ENCODE data around the gene MPRIP.

Gene MPRIP

DNA sequence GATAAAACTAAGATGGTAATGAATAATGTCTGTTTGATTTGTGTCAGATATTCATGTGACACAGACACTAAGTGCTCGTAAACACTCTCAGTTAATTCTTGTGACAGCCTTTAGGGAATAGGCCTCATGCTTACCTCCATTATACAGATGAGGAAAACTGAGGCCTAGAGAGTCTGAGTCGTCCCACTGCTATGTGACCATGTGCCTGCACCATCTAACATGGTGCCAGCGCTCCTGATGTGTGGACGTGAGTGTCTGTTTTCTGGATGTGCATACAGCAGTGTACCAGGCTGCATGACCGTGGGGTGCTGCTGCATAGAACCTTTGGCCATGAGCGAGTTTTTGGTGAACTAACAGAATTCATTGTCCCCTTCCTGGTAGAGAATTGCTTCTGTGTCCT, 61.8 kb downstream of the MPRIP start:
- no peak for TF ChIP-seq CTCF (conservative IDR thresholded peaks at IDR 0.05)
- no peak overlapping the region for H3K27ac ChIP-seq

GRCh38 chr17:17104494-17104893, 62.2 kb downstream of the MPRIP start:
- H3K27ac ChIP-seq, result no peak overlapping the region
- no peak for TF ChIP-seq CTCF (conservative IDR thresholded peaks at IDR 0.05)

- TF ChIP-seq CTCF (conservative IDR thresholded peaks at IDR 0.05), result no peak
- H3K27ac ChIP-seq, result no peak overlapping the region
These were observed 63.7 kb downstream of the MPRIP start for GRCh38 chr17:17105976-17106375.

- TF ChIP-seq CTCF (conservative IDR thresholded peaks at IDR 0.05), result no peak
- no peak overlapping the region for H3K27ac ChIP-seq
These were observed 64.5 kb downstream of the MPRIP start for GRCh38 chr17:17106756-17107155.

DNA sequence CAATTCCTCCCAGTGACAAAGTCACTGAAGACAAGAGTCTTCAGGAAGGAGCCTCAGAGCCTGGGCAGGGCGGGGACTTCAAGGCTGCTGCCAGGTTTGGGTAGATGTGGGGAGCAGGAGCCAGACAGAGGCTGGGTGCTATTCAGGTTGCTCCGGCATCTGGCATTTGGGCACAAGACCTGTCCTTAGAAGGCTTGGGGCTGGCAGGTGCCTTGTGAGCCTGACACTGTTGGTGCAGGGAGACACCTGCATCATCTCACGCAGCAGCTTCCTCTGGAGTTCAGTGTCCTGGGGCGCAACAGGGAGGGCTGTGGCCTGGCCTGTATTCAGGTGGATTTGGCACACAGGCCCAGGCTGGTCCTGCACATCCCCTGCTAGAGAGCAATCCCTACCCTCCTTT, 65.0 kb downstream of the MPRIP start:
- no peak for TF ChIP-seq CTCF (conservative IDR thresholded peaks at IDR 0.05)
- peak overlapping the region; percentile 31 for H3K27ac ChIP-seq

GRCh38 chr17:17107891-17108431, 65.7 kb downstream of the MPRIP start:
- no peak for TF ChIP-seq CTCF (conservative IDR thresholded peaks at IDR 0.05)
- peak overlapping the region; percentile 31 for H3K27ac ChIP-seq

DNA sequence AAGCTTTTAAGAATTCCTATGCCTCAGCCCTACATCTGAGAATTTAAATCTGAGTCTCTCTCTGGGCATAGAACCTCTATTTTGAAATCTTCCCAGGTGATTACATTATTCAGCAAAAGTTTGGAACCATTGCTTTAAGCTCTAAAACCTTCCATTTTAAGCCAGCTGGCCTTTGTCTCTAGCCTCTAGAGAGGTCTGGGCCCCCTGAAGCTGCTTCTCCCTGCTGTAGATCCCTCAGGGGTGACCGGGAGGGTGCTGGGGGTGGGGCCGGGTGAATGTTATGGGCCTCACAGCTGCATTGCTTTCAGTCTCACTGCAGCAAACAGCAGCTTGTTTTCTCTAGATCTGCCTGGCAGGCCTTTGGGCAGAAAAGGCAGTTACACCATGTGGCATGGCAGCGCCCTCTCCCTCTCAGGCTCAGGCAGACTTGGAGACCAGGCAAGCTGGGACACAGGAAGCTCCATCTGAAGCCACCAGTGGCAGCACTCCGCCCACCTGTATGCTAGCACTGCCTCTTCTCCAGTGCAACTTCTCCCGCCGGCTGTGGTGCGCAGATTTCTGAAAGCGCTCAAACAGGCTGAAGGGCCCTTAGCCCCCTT, 66.3 kb downstream of the MPRIP start:
- TF ChIP-seq CTCF (conservative IDR thresholded peaks at IDR 0.05), result no peak
- peak overlapping the region; percentile 31 for H3K27ac ChIP-seq
